Gastroesophageal sphincter (tissue), 3 donors: ENCODE data around the gene RREB1.

ENCODE experiments used
- CTCF ChIP-seq, 4 experiments: fragments of 200-600 bp in 2 of 4; fragments of 450-650 bp in 2 of 4; sonication (generic) in 1 of 4; IDR thresholded peaks; one replicate each; pipeline ENCODE4 v1.5.1; 2017 to 2019; ENCODE audit warnings: antibody characterized with exemption in 4 of 4, mild to moderate bottlenecking in 2 of 4, moderate library complexity in 2 of 4
- EP300 ChIP-seq: sonication (generic); formaldehyde crosslinking; IDR thresholded peaks from one replicate; pipeline ENCODE4 v1.6.1; 2017; ENCODE audit warnings: antibody characterized with exemption, mild to moderate bottlenecking
- POLR2A ChIP-seq, 2 donors: fragments of 450-650 bp; IDR thresholded peaks; one replicate each; pipeline ENCODE4 v1.6.1; 2017; ENCODE audit warnings: antibody characterized with exemption in 2 of 2, mild to moderate bottlenecking in 2 of 2, moderate library complexity in 1 of 2
- POLR2AphosphoS5 ChIP-seq: sonication (generic); formaldehyde crosslinking; IDR thresholded peaks from one replicate; pipeline ENCODE4 v1.6.1; 2017; ENCODE audit warnings: antibody characterized with exemption

GRCh38 chr6:7154341-7155139, 46.8 kb downstream of the RREB1 start:
- TF ChIP-seq CTCF (IDR thresholded peaks at IDR 0.05) (no peak), POLR2AphosphoS5 (no peak), POLR2A (IDR thresholded peaks at IDR 0.05) (no peak), EP300 (no peak)
